Measurements from ENCODE around the gene MYH1. TPM values are rescaled to one million over a fixed set of nuclear protein-coding genes. Genes with fewer than 3 reads are reported as not detected.

Gene MYH1
- total and polyA plus RNA-seq, 2 of the 13 experiments (the other 11 are each of a cell fraction or from before 2014, with no cell fraction given) = 0.01 TPM; not detected in 1

GRCh38 chr17:10512856-10513255 lies 5.5 kb downstream of the MYH1 start (continued):
- no peak for TF ChIP-seq FOXP4 (CRISPR knock-in tag; IDR thresholded peaks at IDR 0.05)

- no peaks in the 10 kb centered on the region for H3K79me2 ChIP-seq (ENCODE audit: insufficient read depth, low read length)
- H2AFZ ChIP-seq (ENCODE audit: low read length) = no peak overlapping the region
- H4K20me1 ChIP-seq (ENCODE audit: insufficient read depth, low read length) = no peaks in the 10 kb centered on the region
- POLR2A ChIA-PET = no interaction called here
- peaks cover 0 to 11% of the 10 kb centered on the region in 2 experiments; a peak in 3 of 5 replicates for H3K27me3 ChIP-seq (ENCODE audit: control insufficient read depth in 1 of 2, insufficient read depth in 2 of 2, low read length in 2 of 2)
- in situ Hi-C loops (cut with HindIII; ENCODE audit: extremely low pct_ligation_motif_present, low pct_unique_long_range_greater_than_20kb) = no loop called here
- TF ChIP-seq POLR2AphosphoS2 (IDR thresholded peaks at IDR 0.05; ENCODE audit: low read depth, low read length) (no peak), ZNF740 (CRISPR knock-in tag; IDR thresholded peaks at IDR 0.05) (no peak), SAFB2 (CRISPR knock-in tag; IDR thresholded peaks at IDR 0.05; ENCODE audit: borderline replicate concordance, low read depth) (no peak)
- 32% methylated on average over 3 of the region's 3 CpGs for WGBS (ENCODE audit: low lambda C conversion rate)
- FAIRE-seq = no peak
- no peak overlapping the region for H3K4me2 ChIP-seq (ENCODE audit: low read depth, low read length)
- BruUV-seq (replicated peaks) = no TSS peak
- no peak for DNase-seq (ENCODE audit: low spot score)
- H3K36me3 ChIP-seq (replicated peaks in 1 of 2; ENCODE audit: control insufficient read depth in 1 of 2, insufficient read depth in 2 of 2, low read length in 2 of 2) = no peaks in the 10 kb centered on the region
- H3K27ac ChIP-seq (ENCODE audit: extremely low read length, insufficient read depth, low read length) = no peak overlapping the region
- no peak for ATAC-seq
- CTCF ChIA-PET (ENCODE audit: low intra/inter-chr PET ratio, low total read pairs) = no interaction called here
- peaks cover 14% of the 10 kb centered on the region for H3K4me1 ChIP-seq (ENCODE audit: insufficient read depth, low read length)
- H3K4me3 ChIP-seq (replicated peaks in 1 of 3; ENCODE audit: insufficient read depth in 1 of 3, low read depth in 2 of 3, low read length in 3 of 3) = no peak overlapping the region
- intact Hi-C loops (cut with micrococcal nuclease; ENCODE audit: unreplicated experiment) = no loop called here
- H3K9me3 ChIP-seq (ENCODE audit: low read length) = no peaks in the 10 kb centered on the region
- H3K9ac ChIP-seq (ENCODE audit: insufficient read depth, low read depth, low read length) = no peak overlapping the region
Observed at GRCh38 chr17:10499950-10500349, 18.4 kb downstream of the MYH1 start.

GRCh38 chr17:10492004-10492403 lies 26.3 kb downstream of the MYH1 start:
- Histone ChIP-seq H3K27me3 (ENCODE audit: control insufficient read depth in 1 of 2, insufficient read depth in 2 of 2, low read length in 2 of 2) (no peaks in the 10 kb centered on the region), H3K9me3 (ENCODE audit: low read length) (peaks cover 30% of the 10 kb centered on the region), H3K4me3 (replicated peaks in 1 of 3; ENCODE audit: insufficient read depth in 1 of 3, low read depth in 2 of 3, low read length in 3 of 3) (no peak overlapping the region), H2AFZ (ENCODE audit: low read length) (no peak overlapping the region), H3K27ac (ENCODE audit: extremely low read length, insufficient read depth, low read length) (no peak overlapping the region), H4K20me1 (ENCODE audit: insufficient read depth, low read length) (no peaks in the 10 kb centered on the region), H3K79me2 (ENCODE audit: insufficient read depth, low read length) (no peaks in the 10 kb centered on the region), H3K4me1 (ENCODE audit: insufficient read depth, low read length) (no peaks in the 10 kb centered on the region), H3K36me3 (replicated peaks in 1 of 2; ENCODE audit: control insufficient read depth in 1 of 2, insufficient read depth in 2 of 2, low read length in 2 of 2) (no peaks in the 10 kb centered on the region), H3K4me2 (ENCODE audit: low read depth, low read length) (no peak overlapping the region), H3K9ac (ENCODE audit: insufficient read depth, low read depth, low read length) (no peak overlapping the region)
- ChIA-PET CTCF (ENCODE audit: low intra/inter-chr PET ratio, low total read pairs) (no interaction called here), POLR2A (no interaction called here)
- no peak for FAIRE-seq
- no peak for ATAC-seq
- BruUV-seq (replicated peaks) = no TSS peak
- 52% methylated on average over 2 of the region's 2 CpGs for WGBS (ENCODE audit: low lambda C conversion rate)
- in situ Hi-C loops (cut with HindIII; ENCODE audit: extremely low pct_ligation_motif_present, low pct_unique_long_range_greater_than_20kb) (no loop called here), intact Hi-C loops (cut with micrococcal nuclease; ENCODE audit: unreplicated experiment) (no loop called here)
- no peak for DNase-seq (ENCODE audit: low spot score)
- TF ChIP-seq ZNF792 (CRISPR knock-in tag; IDR thresholded peaks at IDR 0.05) = no peak
- TF ChIP-seq ZBTB1 (CRISPR knock-in tag; IDR thresholded peaks at IDR 0.05; ENCODE audit: borderline replicate concordance) = no peak
- no peak for TF ChIP-seq SCMH1 (CRISPR knock-in tag; IDR thresholded peaks at IDR 0.05; ENCODE audit: borderline replicate concordance)
- TF ChIP-seq ARNTL (CRISPR knock-in tag; IDR thresholded peaks at IDR 0.05) = no peak
- TF ChIP-seq HES4 (CRISPR knock-in tag; IDR thresholded peaks at IDR 0.05; ENCODE audit: borderline replicate concordance) = no peak
- TF ChIP-seq ZNF510 (CRISPR knock-in tag; IDR thresholded peaks at IDR 0.05; ENCODE audit: low read depth) = no peak
- no peak for TF ChIP-seq SAFB2 (CRISPR knock-in tag; IDR thresholded peaks at IDR 0.05; ENCODE audit: borderline replicate concordance, low read depth)
- TF ChIP-seq ZFYVE20 (CRISPR knock-in tag; IDR thresholded peaks at IDR 0.05; ENCODE audit: borderline replicate concordance, low read depth) = no peak
- TF ChIP-seq MAFK (conservative IDR thresholded peaks at IDR 0.05 in 1 of 2, IDR thresholded peaks at IDR 0.05 in 1 of 2; ENCODE audit: low read length in 2 of 2) = peak; percentile 65 to 75
- TF ChIP-seq ZNF263 (CRISPR knock-in tag; IDR thresholded peaks at IDR 0.05) = no peak
- no peak for TF ChIP-seq ZNF7 (CRISPR knock-in tag; IDR thresholded peaks at IDR 0.05)
- no peak for TF ChIP-seq AGO1 (IDR thresholded peaks at IDR 0.05; ENCODE audit: low read depth, low read length, poor library complexity, severe bottlenecking)
- peak; percentile 57 for TF ChIP-seq MAFF (IDR thresholded peaks at IDR 0.05; ENCODE audit: low read depth, low read length)
- no peak for TF ChIP-seq PCBP1 (IDR thresholded peaks at IDR 0.05; ENCODE audit: borderline replicate concordance, low read depth, low read length)
